NCI-H1930 (cell line): Measurements from ENCODE around the gene APPL2.
"Not testable (repeated sequence)": the region's sequence is repeated elsewhere in the genome, so short reads cannot be mapped to it uniquely, and the experiment has no call there.

Source experiments
- DNase-seq, 2 experiments: peaks; one replicate each; lab custom pipeline; 2025; lab: John Stamatoyannopoulos, UW

Gene APPL2

GRCh38 chr12:105194947-105195346 is 41.0 kb downstream of the APPL2 start:
- no peak for DNase-seq

GRCh38 chr12:105192624-105193225 is 43.2 kb downstream of the APPL2 start:
- no peak for DNase-seq

- no peak for DNase-seq
Measured at GRCh38 chr12:105190530-105190929, 45.4 kb downstream of the APPL2 start.

GRCh38 chr12:105189293-105189692 is 46.7 kb downstream of the APPL2 start:
- no peak for DNase-seq

- DNase-seq: not testable (repeated sequence)
Measured at GRCh38 chr12:105183976-105184375, 52.0 kb downstream of the APPL2 start.

- not testable (repeated sequence) for DNase-seq
Measured at GRCh38 chr12:105183406-105183805, 52.6 kb downstream of the APPL2 start.

GRCh38 chr12:105179114-105179513 is 56.9 kb downstream of the APPL2 start:
- DNase-seq: not testable (repeated sequence)

GRCh38 chr12:105177208-105177607 is 58.8 kb downstream of the APPL2 start:
- no peak for DNase-seq

GRCh38 chr12:105175397-105175990 is 60.5 kb downstream of the APPL2 start:
- DNase-seq: no peak

- no peak for DNase-seq
Measured at GRCh38 chr12:105171691-105172436, 64.1 kb downstream of the APPL2 start.

GRCh38 chr12:105170139-105170538 is 65.8 kb downstream of the APPL2 start:
- no peak for DNase-seq

- DNase-seq: no peak
Measured at GRCh38 chr12:105168006-105168405, 68.0 kb downstream of the APPL2 start.

- DNase-seq: no peak
Measured at GRCh38 chr12:105167346-105167745, 68.6 kb downstream of the APPL2 start.

GRCh38 chr12:105166736-105167135 is 69.2 kb downstream of the APPL2 start:
- no peak for DNase-seq

GRCh38 chr12:105164068-105164467 is 71.9 kb downstream of the APPL2 start:
- no peak for DNase-seq

- DNase-seq: no peak
Measured at GRCh38 chr12:105162174-105162573, 73.8 kb downstream of the APPL2 start.

- no peak for DNase-seq
Measured at GRCh38 chr12:105158876-105159275, 77.1 kb downstream of the APPL2 start.

- DNase-seq: no peak
Measured at GRCh38 chr12:105157606-105158005, 78.4 kb downstream of the APPL2 start.

GRCh38 chr12:105156260-105156659 is 79.7 kb downstream of the APPL2 start:
- DNase-seq: no peak

- DNase-seq: no peak
Measured at GRCh38 chr12:105142259-105142658, 93.7 kb downstream of the APPL2 start.

GRCh38 chr12:105141320-105141922 is 94.6 kb downstream of the APPL2 start:
- no peak for DNase-seq

GRCh38 chr12:105138248-105138647 is 97.7 kb downstream of the APPL2 start:
- no peak for DNase-seq
